HG03575 (cell line): ENCODE measurements around the gene MIEF1.

Experiments used
- ATAC-seq: cut with Tn5 transposase; IDR thresholded peaks from one replicate; pipeline ENCODE4 v1.9.1; 2021; ENCODE audit not compliant: unreplicated experiment, insufficient number of reproducible peaks, low FRiP score; ENCODE audit errors: extremely low read depth

Gene MIEF1

DNA sequence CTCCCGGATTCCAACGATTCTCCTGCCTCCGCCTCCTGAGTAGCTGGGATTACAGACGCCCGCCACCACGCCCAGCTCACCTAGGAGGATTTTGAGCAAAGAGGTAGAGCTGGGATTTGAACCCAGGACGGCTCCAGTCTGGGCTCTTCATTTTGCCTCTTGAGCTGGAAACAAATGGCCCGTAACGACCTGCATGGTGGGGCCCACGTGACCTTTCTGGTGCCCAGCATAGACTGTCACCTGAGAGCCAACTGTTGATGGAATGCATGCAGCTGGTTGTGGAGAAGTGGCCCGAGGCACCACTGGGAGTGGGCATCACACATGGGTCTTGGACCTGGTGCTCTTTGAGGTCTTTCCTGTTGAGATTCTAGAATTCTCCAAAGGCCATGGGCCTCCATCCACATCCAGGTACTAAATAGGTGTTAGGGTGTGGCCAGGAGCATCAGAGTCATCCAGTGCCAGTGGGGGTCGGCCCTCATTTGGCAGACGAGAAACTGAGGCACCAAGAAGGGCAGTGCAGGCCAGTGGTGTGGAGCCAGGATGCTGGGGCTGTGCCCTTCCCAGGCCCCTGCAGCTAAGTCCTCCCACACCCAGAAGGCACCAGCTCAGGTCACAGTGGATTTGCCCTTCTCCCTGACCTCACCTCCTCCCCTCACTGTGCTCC lies 22.1 kb downstream of the MIEF1 start:
- ATAC-seq = no peak

DNA sequence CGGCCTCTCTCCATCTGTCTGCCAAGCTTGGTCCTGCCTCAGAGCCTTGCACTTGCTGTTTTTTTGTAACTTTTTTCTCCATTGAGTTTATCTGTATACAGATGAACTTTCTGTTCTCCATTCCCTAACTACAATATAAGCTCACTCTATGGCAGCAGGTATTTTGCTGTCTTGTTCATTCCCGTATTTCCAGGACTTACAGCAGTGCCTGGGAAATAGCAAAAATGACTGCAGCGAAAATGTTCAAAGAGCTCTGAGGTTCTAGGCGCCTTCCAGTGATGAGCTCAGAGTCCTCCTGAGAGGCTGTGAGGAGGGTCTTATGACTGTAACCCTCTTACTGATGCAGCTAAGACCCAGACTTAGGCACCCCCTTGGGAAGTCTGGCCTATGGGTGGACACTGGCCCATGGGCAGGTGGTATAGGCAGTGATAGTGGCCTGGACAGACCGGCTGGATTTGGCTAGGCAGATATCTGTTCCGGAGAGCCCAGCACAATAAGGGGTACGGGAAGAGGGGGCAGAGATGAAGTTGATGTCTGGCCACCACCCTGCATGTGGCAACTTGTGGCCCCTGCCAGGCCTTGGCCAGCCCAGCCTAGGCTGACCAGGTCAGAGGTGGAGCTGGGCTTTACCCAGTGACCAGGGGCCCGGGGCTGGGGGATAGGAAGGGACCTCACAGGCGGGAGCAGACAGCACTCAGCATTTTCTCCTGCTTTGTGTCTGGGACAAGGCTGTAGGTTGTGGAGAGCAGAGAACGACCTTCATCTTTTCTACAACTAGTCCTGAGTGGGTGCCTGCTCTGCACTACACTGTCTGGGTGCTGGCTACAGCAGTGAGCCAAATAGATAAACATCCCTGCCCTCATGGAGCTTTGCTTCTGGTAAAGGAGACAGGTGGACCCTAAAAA lies 22.9 kb downstream of the MIEF1 start:
- no peak for ATAC-seq

DNA sequence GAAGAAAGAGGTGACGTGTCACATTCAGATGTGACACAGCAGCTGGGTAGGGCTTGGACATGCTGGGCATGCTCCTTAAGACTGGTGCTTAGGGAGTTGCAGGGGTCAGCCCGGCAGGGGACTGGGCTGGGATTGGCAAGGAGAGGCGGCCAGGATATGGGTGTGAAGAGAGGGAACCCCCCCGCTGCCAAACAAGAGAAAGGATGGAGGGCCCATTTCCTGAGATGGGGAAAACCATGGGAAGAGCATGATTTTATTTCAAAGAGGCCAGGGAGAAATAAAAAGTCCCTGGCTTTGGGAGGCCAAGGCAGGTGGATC lies 23.5 kb downstream of the MIEF1 start:
- no peak for ATAC-seq

DNA sequence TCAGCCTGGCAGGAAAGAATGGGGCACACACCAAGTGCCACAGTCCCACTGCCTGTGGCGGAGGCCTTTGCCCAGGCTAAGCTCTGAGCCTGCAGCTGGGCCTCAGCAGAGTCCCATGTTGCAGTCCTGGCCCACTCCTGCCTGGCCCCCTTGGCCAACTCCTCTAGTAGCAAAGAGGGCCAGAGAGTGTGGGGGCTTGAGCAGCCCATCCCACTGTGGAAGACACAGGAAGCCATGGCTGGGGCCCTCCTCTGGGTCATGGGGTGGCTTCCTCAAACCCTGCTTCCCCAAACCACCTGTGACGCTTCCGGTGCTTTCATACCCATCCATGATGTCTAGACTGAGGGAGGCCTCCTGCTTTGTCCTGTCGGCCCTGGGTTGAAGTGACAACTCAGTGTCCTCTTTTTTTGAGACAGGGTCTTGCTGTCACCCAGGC lies 24.7 kb downstream of the MIEF1 start:
- ATAC-seq = no peak

DNA sequence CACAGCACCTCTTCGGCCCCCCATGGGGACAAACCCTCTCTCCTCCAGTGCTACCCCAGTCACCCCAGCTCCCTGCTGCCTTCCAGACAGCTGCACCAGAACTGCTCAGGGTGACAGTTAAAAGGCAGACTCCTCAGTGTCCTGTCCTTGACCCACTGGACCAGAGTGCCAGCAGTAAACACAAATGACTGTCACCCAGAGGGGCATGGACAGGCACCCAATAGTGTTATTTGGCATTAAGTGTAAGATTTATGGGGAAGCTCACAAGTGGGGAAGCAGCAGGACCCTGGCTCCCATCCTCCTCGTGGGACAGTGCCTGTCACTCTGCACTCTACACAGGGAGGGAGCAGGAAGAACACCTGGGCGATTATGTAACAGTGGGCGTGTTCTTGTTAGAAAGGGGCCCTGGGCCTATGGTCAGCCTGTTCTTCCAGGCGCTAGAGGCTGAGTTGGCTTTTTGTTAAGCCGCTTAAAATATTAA lies 25.4 kb downstream of the MIEF1 start:
- ATAC-seq = no peak

DNA sequence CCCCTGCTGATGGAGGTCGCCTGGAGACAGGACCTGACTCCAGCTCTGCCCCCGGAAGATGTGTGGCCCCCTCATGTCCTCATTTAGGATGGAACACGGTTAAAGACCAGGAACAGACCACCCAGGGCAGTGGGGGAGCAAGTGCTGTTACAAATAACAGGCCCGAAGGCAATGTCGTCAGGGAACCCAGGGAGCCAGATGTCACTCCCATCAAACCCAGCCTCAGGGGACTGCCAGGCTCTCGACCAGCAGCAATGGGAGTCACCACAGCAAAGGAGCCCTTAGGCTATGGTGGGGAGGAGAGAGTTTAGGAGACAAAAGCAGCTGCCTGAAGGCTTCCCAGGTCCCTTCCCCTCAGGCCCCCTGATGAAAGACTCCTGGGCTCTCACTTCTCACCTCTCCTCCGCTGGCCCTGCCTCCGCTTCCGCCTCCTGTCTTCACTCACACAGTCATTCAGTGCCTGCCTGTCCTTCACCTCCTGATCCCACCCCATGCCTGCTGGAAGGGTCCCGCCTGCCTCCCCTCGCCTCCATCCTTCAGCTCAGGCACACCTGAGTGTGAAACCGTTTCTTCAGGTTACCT lies 26.1 kb downstream of the MIEF1 start:
- ATAC-seq = no peak

DNA sequence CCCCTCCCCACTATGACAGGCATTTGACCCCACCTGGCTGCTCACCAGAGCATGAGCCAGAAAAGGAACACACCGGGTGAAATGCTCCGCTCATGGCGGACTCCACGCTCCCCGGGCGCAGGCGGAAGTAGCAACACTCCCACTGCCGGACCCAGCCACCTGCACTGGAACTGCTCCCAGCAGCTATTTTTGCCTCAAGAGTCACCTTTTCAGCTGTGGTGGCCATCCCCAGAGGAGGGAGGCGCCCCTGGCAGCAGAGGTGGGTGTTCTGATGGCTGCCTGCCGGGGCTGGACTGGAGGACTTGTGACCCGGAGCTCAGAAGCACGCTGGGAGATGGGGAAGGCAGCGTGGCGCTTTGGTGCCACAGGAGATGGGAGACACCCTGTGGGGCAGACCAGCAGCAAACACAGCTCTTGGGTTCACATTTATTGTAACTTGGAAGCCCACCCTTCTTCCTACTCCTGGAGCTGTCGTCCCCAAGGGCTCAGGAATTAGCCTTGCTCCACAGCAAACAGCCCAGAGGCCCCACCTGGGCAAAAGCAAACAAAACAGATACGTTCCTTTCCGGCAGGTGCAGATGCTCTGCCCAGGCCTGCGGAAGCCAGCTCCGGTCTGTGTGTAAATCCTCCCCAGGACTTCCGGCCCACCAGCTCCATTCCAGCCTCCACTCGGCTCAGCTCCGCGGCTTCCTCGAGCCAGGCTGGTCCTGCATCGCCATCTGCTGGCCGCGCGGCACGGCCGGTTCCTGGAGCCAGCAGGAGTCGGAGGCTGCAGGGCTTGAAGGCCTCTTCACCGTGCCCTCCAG lies 26.8 kb downstream of the MIEF1 start:
- ATAC-seq = no peak

DNA sequence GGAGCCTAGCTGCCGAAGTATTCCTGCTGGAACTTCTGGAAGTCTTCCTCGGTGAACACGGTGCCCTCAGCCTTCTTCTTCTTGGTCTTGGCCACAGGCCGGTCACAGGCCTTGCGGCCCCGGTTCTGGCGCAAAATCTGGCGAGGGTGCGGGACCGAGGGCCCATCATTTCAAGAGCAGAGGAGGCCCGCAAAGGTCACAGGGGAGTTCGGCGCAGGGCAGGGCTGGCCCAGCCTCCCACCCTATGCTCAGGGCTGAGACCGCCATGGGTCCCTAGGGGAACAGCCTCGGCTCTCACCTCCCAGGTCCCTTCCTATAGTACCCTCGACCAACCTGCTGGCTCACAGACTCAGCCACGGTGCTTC lies 27.4 kb downstream of the MIEF1 start:
- ATAC-seq = no peak

DNA sequence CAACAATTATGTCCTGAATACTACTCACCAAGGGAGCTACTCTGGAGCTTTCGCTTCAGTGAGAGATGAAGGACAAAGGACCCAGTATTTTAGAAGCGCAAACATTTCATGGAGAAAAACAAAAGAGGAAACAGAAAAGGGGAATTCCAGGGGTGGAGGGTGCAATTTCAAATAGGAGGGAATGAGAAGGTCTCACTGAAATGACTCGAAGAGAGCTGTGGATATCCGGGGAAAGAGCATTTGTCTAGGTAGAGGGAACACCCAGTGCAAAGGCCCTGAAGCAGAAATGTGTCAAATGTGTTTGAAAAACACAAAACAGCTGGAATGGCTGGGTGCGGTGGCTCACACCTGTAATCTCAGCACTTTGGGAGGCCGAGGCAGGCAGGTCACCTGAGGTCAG lies 28.0 kb downstream of the MIEF1 start:
- ATAC-seq = no peak

DNA sequence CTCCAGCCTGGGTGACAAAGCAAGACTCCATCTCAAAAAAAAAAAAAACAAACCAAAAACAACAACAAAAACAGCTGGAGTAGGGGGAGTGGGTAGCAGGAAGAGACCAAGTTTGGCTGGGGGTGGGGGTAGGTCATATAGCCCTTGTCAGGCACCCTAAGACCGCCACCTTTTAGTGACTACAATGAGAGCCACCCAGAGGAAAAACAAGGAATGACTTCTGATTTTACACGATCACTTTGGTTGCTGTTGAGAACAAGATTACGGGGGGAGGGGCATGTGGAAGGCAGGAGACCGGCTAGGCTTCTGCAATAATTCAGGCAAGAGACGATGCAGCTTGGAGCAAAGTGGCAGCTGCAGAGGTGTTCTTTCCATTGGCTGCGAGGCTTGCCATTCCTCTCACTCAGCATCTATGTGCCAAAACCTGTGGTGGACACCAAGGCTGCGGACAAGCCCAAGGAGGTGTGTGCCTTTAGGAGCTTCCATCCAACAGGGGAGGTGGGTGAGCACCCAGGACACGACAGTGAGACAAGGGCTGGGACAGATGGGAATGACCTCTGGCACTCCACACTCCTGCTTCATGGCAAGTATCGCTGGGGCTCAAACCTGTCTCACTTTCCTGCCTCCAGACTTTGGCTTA lies 28.7 kb downstream of the MIEF1 start:
- no peak for ATAC-seq

DNA sequence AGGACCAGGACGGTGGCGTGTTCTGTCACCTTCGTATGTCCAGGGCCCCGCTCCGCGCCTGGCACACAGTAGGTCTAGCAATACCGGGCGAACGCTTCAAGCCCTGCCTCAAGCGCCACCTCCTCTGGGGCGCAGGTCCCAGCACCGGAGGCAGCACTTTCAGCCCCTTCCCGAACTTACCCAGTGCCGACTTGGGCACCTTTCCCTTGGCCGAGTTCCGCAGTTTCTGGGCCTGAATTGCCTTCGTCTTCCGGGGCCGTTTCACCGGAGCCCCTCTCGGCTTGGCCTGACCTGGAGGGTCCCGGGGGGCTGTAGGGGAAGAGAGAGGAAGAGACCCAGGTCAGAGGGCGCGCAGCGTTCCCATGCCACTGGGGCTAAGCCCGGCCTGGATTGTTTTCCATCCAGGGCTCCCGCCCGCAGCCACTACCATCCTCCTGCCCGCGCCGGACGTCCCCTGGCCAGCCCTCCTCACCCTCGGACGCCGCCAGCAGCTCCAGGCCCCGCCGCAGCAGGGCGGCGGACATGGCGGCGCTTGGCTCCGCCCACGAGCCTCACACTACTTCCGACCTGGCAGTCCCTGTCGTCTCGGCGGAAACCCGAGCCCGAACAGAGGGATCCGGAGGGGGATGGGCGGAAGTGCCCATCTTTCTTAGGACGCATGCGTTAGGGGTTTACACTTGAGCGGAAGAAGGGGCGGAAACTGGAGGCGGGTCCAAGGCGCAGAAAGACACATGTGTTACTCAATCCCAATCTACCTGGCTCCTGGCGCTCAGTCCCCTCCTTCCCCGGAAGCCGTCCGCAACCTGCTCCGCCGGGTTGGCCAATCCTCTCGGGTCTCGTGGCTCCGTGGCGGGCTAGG lies 30.4 kb downstream of the MIEF1 start, which contains the start of gene RPS19BP1:
TSS of gene RPS19BP1 (minus strand) at position 534 of the 859 bp plus-strand sequence. CDS start at position 524, 10 bp downstream.
- ATAC-seq = no peak

DNA sequence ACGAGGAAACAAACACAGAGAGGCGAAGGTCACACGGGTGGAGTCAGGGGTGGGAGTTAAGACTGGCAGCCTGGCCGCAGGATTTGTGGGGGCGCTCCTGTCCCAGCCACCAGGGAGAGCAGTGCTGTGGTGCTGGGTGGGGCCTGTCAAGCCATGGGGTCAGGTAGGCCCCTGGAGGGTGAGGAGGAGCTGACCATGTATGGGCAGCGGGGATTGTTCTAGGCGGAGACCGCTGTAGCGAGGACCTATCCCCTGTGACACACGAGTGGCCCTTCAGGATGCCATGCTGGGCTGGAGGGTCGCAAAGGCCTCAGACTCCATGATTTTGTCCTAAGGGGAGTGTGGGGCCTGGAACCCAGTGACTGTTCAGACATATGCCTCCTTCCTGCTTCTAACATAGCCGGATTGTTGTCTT lies 32.0 kb downstream of the MIEF1 start:
- no peak for ATAC-seq

DNA sequence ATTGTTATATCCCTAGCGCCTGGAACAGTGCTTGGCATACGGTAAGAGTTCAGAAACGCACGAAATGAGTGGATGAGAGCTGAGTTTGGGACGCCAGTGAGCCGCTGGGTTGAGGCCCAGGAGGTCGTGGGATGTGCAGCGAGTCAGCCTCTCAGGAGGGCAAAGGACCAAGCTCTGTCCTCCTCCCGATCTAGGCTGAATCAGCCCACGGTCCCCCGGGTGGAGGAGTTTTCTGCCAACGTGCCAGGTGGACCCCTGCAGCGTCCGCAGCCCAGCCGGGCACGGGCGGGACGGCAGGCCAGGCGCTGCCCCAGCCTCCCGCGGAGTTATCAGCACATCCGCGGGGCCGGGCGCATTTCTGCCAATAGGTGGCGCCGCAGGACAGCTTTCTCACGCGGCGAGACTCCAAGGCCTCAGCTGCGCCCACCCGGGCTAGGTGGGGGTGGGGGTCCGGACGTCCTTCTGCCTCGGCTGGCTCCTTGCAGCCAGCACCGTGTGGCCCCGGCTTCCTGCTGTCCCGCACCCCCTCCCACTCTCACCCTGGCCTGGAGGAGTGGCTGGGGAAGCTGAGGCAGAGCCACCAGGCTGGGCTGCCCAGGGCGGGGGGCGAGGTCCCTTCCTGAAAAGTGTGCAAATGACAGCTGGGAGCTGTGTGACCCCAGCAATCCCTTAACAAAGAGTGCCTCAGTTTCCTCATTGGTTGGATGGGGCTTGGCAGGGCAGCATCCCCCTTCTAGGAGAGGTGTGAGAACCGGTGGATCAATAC lies 32.7 kb downstream of the MIEF1 start:
- no peak for ATAC-seq

DNA sequence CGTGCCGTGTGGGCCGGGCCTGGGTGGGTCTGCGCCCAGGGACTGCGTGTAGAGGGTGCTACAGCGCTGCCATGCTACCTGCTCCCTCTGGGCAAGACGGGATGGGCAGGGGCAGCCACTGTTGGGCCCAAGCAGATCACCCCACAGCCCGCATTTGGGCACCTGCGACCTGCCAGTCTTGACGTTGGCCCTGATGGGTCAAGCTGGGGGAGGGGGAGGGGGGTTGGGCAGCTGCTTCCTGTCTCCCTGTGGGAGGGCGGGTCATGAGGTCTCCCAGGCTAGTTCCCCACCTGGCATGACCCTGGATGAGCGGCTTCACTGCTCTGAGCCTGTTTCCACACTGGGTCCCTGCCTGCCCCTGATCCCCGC lies 33.3 kb downstream of the MIEF1 start:
- no peak for ATAC-seq

DNA sequence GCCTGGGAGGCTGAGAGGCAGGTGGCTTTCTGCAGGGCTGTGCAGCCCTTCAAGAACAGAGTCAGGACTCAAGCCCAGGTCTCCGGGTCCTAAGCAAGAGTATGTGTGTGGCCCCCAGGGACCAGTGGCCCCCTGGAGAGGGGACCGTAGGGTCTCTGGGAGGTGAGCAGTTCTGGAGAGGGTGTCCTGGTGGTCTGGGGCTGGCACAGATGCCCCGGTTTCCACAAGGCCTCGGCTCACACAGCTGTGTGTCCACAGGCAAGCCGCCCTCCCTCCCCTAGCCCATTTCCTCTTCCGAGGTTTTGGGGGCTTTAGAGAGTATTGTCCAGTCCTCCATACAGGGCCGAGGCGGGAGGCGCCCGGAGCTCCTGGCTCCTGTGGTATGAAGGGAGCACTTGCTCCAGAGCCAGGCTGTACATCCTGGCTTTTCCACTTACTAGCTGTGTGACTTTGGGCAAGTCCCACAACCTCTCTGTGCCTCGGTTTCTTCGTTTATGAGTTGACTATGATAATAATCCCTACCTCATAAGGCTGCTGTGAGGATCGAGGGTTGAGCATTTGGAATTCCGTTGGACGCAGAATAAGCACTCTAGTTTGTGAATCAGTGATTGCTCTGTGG lies 33.9 kb downstream of the MIEF1 start:
- no peak for ATAC-seq

DNA sequence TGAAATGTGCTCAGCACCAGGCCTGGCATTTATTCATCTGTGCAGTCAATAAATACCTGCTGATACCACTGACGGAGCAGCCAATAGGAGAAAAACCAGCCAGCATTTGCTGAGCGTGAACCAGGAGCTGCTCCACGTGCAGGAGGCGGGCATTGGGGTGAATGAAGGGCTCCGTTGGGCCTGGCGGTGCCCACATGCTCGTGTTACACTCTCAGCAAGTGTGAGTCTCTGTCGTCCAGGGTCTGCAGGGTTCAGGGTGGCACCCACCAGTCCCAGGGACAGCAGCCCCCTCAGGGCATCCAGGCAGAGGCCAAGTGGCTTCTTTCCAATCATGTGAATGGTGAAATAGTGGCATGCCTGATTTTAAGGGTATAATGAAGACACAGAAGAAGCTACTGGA lies 34.6 kb downstream of the MIEF1 start:
- ATAC-seq = no peak

DNA sequence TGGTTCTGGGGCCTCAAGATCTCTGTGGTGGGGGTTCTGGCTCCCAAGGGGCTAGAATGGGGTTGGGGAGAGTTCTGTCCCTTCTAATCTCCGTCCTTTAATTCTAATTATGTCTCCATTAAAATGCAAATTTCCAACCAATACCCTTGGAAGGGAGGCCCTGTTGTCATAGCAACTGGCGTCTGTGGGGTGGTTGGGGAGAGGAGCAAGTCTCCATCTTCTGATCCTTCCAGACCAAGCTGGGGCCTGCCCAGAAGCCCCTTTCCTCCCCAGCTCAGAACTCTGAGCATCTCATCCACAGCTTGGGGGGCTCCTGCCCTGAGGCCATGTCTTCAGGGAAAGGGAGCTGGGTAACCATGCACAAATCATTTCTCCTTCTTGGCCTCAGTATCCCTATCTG lies 35.9 kb downstream of the MIEF1 start:
- ATAC-seq = no peak
